Stimulated activated CD8-positive, alpha-beta memory T cell treated with anti-CD3 and anti-CD28 coated beads, Interleukin-15, amount 100 ng/mL, for 48 hours (primary cell): ENCODE measurements around the gene NEURL3.
A peak's percentile ranks its signal among the peaks of the same experiment; 100 is the strongest.
"Not testable (repeated sequence)": the region's sequence is repeated elsewhere in the genome, so short reads cannot be mapped to it uniquely, and the experiment has no call there.

ENCODE experiments used
- DNase-seq, 2 donors: peaks; one replicate each; pipeline ENCODE4 v3.0.0-alpha.2; 2020; ENCODE audit warnings: low read depth in 2 of 2

NEURL3 gene

DNA sequence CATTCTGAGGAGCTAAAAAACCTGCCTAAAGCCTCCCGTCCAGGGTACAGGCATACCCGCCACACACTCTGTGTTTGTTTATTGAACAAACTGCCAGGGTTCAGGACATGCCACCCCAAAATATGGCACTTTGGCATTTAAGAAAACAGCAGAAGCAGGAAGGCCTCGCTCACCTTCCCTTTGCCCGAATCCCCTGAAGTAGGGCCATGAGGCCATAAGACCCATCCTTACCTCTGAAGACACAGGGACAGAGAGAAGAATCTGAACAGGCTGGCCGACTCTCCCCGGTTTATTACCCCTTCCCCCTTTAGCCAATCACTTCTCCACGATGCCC is 1.7 kb upstream of the NEURL3 start:
- no peak for DNase-seq

DNA sequence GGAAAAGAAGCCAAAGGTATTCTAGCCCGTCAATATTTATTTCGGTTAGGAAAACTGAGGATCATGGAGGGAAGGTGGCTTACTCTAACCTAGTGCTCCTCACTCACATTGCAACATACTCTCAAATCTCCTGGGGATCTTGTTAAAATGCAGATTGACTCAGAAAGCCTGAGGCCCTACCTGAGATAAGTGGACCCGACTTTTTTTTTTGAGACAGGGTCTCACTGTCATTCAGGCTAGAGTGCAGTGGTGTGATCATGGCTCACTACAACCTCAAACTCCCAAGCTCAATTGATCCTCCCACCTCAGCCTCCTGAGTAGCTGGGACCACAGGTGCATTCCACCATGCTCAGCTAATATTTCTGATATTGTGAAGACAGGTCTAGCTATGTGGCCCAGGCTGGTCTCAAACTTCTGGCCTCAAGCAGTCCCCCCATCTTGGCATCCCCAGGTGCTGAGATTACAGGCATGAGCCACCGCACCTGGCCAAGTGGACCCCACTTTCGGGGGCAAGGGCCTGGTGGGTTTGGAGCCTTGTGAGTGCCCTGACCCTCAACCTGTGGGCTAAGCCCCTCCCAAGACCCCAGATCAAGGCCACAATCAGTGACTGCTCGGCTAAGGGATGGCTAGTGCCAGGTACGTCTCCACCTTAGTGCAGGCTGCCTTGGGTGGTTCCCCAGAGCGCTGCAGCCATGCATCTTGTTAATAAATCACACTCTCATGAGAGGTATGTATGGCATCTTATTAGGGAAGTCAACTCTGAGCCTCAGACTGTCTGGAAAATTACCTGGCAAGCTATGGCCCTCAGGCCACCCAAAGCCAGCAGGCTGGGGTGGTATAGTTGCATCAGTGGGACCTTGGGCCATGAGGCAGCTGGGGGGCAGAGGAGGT is 1.1 kb upstream of the NEURL3 start:
- no peak for DNase-seq

DNA sequence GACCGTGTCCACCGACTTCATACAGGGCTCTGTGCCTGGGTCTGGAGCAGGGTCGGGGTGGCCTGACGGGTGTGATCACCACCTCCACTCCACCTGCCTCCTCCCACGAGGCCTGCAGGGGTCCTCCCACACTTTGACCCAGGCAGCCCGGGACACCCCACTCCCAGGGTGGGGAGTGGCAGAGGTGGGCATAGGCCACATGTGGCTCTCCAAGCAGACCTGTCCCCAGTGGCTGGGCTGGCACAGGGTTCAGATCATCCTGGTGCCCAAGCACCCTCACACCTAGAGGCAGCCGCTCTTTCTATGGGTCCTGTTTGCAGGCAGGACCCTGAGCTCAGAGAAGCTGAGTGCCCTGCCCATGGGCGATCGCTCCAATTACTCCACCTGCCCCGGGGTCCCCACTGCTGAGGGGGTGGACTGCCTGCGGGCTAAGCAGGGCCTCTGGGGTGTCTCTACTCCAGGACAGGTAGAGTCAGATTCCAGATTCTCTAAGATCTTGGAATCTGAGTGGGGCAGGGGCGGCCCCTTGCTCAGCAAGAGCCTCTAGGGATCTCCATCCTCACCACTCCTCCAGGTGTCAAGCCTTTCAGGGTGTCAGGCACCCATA is 1.4 kb downstream of the NEURL3 start:
- no peak for DNase-seq

DNA sequence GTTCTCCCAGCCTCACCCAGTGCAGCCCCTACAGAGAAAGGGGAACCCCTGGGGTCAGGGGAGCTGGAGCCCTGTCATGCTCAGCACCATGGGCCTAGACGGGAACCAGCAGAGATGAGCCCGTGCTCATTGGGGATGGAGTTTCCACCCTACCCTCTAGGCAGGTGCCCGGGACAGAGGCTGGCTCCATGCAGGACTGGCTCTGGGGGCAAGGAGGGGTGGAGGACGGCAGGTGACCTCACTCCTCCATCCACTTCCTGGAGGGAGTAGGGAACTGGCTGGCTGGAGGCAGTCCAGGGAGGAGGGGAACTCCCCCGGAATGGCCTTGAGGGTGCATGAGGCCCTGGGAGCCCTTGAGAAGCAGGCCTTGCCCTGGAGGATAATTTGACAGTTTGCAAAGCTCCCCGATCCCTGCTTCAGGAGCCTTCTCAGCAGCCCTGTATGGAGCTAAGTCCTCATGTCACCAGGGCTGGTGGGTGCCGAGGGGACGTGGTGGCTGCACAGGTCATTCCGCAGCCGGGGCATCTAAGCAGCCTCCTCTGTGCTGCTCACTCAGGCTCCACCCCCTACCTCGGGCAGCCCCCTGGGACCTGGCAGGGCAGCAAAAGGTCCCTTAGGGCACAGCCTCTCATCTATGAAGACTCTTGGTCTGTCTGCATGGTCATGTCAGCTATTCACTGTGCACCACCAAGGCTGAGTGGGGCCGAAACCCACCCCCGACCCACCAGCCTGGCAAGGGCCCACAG is 2.1 kb downstream of the NEURL3 start:
- no peak for DNase-seq

DNA sequence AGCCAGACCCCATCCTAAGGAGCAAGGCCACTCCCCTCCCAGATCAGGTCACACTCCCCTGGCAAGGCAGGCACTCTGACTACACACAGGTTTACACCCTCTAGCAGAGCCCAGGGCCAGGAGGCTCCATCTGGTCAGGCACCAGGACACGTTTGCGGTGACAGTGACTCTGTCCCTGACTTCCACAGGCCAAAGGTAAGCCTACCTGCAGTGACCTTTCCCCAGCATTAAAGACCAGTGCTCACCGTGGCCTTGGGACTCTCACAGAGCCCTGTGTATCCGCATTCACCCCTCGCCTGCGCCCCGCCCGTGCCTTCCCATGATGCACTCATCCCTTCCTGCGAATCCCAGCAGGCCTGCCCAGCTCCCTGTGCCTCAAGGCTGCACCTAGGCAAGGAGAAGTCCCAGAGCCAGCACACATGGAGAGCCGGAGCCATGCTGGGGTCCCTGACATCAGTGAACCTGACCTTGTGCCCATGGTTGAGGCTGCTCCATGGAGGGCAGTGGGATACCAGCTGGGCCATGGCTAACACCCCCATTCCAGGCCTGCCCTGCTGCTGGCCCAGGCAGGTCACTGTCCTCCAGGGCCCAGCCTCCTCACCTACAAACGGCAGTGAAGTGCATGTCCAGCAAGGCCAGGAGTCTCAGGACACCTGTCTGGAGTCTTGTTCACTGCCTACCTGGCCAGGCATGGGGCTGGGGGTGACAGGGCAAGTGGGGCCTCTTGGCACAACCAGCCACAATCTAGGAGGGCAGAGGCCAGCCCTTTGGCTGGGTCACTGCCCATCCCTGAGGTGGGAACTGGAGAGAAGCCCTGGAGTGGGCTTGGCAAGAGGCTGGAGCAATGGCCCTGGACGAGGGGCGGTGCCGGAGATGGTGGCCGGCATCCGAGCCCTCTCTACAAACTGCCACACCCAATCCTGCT is 3.0 kb downstream of the NEURL3 start:
- DNase-seq = no peak

DNA sequence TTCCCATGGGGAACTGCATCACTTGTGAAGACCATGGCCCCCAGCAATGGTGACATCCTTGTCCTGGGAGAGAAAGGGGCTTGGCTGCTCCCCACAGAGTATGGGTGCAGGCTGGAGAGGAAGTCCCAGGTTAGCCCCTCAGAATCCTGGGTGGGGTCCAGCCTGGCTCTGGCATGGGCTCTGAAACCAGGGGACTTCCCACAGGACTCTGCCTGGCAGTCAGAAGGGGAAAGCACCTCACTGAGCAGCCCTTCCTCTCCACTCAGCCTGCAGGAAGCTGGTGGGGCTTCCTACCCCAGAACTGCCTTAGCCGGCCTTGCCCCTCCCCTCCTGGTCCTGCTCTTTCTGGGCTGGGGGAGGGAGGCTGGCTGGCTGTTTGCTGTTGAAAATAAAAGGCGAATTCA is 3.7 kb downstream of the NEURL3 start:
- no peak for DNase-seq

DNA sequence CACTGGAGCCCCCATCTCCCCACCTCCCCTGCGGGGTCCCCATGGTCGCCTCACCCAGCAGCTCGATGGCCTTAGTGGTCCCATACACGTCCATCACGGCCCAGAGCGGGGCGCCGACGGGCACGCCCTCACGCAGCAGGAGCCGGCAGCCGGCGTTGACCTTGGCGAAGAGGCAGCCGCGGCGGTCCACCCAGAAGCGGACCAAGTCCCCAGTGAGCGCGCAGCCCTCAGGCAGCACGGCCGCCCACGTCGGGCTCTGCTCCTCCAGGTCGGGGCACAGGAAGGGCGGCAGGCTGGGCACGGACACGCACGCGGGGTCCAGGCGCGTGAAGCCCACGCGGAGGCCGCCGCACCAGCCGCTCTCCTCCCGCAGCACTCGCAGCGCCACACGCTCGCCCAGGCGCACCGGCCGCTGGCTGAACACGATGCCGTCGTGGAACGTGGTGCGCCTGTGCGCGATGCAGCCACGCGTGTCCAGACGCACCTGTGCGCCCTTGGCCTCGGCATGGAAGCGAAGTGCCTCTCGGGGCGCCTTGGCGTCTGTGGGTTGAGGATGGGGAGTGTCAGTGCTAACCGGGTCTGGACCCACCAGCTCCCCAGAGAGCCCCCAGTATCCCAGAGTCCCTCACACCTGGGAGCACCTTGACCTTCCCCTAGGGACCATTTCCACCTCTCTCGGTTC is 4.6 kb downstream of the NEURL3 start:
- DNase-seq = no peak

DNA sequence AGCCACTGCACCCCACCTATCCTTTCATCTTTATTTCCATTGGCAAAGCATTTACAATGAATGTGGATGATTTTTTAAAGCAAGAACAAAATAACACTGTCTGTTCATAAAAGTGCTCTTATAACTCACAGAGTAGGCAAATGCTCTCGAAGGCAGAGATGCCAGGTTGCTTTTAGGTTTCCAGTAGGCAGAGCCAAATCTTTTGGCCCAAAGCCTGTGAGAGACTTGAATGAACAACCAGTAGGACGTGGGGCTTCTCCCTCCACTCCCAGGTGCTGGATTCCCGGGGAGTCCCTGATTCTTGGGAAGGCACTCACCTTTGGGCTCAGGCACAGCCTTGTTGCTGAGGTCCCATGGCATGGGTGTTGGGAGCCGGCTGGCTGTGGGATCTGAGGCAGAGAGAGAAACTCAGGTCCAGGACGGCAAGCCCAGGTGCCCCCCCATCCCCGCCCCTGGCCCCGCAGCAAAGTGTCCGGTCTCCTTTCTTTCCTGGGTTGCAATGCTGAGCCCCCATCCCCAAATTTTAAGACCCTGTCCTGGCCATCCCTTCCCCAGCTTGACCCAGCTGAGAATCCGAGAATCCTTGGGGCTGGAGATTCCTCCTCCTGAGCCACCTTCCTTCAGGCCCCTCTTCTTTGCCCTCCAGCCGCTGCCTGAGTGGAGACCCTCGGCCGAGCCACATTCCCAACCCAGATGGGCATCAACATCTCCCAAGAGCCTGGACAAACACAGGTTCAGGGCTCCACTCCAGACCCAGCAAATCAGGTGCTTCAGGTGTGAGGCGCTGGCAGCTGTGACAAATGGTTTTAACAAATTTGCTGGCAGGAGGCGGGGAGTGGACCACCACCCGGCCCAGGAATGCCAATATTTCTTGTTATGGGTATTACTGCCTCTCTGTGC is 5.8 kb downstream of the NEURL3 start:
- DNase-seq = no peak

DNA sequence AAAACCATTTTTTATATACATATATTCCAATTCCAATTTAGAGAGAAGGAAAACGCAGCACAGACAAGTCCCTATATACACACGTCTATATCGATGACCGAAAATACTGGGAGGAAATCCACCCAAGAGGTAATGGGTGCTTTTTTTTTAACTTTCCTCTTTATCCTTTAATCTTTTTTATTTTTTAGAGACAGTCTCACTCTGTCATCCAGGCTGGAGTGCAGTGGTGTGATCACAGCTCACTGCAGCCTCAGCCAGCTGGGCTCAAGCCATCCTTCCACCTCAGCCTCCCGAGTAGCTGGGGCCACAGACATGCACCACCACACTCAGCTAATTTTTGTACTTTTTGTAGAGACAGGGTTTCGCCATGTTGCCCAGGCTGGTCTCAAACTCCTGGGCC is 6.5 kb downstream of the NEURL3 start:
- not testable (repeated sequence) for DNase-seq

DNA sequence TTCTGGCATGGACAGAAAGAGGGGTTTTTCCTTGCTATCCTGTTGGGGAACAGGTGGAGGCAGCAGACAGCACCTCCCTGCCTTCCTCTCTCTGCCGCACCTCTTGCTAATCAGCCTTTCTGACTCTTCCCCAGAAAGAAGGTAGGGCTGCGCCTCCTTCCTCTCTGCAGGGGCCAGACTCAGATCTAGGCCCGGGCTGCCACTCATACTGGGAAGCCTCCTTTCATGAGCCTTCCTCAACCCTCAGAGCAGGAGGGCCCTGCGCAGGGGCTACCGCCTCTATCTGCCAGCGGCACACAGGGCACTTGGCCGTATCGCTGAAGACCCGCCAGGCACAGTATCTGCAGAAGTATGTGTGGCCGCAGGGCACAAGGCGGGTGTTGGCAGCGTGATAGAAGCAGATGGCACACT is 7.1 kb downstream of the NEURL3 start:
- DNase-seq = no peak

DNA sequence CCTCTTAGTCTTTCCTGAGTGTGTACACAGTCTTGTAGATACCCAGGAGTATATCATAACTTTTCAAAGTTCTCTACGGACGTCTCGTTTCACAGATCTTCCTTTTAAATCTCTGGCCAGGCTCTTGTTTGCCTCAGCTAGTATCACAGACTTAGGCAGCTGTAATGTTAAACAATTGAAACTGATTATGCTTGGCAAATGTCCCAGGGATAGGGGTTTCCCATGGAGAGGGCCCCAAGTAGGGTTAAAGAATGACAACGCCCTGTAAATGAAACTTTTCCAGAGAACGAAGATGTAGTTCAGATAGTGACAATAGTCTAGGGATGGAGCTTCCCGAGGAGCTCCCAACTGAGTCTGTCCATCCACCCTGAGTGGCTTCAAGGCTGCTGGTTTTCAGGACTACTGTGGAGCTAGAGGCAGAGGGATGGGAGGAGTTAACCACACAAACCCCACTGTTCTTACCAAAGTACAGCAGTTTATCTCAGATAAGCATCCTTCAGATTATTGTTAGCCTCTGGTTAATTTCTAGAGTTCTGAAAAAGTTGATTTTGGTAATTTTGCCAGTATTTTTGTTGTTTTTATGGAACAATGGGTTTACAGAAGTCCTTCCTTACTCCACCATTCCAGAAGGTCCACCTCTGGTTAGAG is 9.1 kb downstream of the NEURL3 start:
- DNase-seq = no peak

DNA sequence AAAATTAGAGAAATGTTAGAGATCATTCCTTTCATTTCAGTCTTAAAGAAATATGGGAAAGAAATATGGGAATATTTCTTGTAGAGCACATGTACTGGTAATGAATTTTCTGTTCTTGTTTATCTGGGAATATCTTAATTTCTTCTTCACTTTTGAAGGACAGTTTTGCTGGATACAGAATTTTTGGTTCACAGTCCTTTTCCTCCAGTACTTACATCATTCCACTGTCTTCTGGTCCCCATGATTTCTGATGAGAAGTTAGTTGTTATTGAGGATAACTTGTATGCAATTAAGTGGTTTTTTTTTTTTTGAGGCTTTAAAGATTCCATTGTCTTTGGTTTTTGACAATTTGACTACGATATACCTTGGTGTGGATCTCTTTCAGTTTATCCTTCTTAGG is 11.0 kb downstream of the NEURL3 start:
- DNase-seq = no peak

DNA sequence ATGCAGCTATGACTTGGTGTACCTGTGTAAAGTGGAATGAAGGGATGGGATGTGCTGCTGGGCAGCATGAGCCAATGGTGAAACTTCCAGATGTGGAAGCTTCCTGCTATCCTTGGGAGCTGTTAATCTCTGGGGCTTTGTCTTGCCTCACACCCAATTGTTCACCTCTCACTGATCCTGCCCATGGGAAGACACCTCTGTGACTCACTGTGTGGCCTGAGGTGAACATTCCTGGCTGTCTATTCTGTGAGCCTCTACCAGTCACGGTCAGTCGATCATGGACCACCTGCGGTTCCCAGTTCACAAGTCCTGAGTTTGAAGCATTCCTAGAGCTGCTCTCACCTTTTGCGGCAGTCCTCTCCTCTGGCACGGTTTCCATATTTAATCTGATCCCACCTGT is 12.1 kb downstream of the NEURL3 start:
- DNase-seq = no peak

DNA sequence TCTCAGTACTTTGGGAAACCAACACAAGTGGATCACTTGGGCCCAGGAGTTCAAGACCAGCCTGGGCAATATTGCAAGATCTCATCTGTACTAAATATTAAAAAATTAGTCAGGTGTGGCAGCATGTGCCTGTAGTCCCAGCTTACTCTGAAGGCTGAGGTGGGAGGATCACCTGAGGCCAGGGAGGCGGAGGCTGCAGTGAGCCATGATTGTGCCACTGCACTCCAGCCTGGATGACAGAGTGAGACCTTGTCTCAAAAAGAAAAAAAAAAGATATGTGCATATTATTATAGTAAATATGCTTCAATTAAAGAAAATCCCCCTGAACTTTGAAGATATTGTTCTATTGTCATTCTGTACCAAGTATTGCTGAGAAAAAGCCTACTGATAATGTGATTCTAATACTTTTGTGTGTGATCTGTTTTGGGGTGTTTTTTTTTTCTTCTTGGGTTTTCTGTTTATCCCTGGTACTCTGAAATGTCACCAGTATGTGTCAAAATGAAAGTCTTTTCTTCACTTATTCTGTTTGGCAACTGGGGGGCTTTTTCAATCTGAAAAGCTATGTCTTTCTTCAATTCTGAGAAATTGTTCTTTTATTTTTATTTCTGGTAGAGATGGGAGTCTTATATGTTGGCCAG is 13.2 kb downstream of the NEURL3 start:
- DNase-seq = no peak

DNA sequence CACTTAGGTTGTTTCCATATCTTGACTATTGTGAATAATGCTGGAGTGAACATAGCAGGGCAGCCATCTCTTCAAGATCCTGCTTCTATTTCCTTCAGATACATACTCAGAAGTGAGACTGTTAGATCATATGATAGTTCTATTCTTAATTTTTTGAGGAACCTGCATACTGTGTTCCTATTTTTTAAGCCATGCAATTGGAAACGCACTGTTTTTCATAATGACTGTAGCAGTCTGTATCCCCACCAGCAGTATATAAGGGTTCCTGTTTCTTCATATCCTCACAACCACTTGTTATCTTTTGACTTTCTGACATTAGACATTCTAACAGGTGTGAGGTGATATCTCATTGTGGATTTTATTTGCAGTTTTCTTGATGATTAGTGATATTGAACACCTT is 15.5 kb downstream of the NEURL3 start:
- no peak for DNase-seq

DNA sequence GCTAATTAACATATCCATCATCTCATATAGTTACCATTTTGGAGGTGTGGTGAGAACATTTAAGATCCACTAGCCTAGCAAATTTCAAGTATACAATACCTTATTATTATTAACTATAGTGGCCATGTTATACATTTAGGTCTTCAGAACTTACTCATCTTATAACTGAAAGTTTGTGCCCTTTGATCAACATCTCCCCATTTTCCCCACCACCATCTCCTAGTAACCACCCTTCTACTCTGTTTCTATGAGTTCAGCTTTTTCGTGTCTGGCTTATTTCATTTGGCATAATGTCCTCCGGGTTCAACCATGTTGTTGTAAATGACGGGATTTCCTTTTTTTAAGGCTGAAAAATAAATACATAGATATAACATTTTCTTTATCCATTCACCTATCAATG is 15.9 kb downstream of the NEURL3 start:
- no peak for DNase-seq

DNA sequence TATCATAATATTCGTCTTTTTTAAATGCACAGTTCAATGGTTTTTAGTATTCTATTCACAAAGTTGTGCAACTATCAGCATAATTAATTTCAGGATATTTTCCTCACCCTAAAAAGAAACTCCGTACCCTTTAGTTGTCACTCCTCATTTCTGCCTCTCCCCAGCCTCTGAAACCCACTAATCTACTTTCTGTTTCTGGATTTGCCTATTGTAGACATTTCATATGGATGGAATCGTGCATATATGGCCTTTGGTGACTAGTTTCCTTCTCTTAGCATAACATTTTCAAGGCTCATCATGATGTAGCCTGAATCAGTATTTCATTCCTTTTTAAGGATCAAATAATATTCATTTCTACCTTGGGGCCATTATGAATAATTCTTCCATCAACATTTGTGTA is 18.5 kb downstream of the NEURL3 start:
- no peak for DNase-seq

DNA sequence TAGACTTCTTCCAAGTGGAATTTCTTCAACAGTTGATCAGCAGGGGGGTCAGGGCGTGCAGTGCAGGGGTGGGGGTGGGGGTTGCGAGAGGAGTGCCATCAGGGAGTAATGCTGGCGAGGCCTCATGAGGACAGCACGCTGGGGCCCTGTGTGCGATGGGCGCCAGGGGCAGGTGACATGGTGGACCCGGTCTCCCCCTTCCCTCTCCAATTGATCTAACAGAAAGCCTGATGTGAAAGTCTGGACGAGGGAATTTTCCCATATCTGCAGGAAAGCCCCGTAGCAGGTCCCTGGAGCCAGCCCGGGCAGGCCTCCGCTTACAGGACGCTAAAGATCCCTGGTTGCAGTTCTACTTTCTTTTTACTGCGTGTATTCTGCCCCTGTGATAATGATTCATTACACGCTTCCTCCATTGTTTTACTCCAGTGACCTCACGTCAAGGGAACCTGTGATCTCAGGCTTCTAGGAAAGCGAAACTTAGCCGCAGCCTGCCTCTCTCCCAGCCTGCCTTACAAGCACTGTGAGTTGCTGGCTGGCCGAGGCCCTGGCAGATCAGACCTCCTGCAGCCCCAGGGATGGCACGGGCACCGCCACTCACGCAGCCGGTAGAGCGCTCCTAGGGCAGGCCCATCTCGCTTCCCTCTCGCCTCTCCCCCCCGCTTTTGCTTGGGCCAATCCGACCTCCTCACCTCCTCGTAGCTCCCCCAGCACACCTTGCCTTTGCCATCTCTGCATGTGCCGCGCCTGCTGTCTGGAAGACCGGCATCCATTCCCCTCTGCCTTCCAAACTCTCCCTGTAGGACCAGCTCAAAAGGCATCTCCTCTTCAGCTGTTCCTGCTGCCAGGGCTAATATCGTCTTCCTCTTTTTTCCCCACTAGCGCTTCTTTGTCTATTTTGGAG is 19.2 kb downstream of the NEURL3 start:
- DNase-seq = peak; percentile 75 to 83
